WERI-Rb-1 (cell line): Measurements from ENCODE around the gene GRAP2.

ENCODE experiments used
- DNase-seq: peaks from one replicate; pipeline ENCODE4 v3.0.0-alpha.2; 2020
- H3K27ac ChIP-seq: fragments of 250-450 bp; sonication (Bioruptor Pico); 2 replicates; pipeline ENCODE4 v1.5.1; 2020; ENCODE audit warnings: mild to moderate bottlenecking, moderate library complexity
- H3K27me3 ChIP-seq: fragments of 250-450 bp; sonication (Bioruptor Pico); 2 replicates; pipeline ENCODE4 v1.5.1; 2021; ENCODE audit warnings: mild to moderate bottlenecking, low read depth, moderate library complexity; ENCODE audit not compliant: insufficient read depth, severe bottlenecking
- H3K36me3 ChIP-seq: fragments of 250-450 bp; sonication (Bioruptor Pico); 2 replicates; pipeline ENCODE4 v1.5.1; 2020; ENCODE audit warnings: mild to moderate bottlenecking, moderate library complexity
- H3K4me3 ChIP-seq: 2 replicates; pipeline ENCODE4 v1.5.1; 2011; ENCODE audit warnings: low read depth, mild to moderate bottlenecking, control low read depth, low read length
- H3K9me3 ChIP-seq: fragments of 250-450 bp; sonication (Bioruptor Pico); 2 replicates; pipeline ENCODE4 v1.5.1; 2021; ENCODE audit warnings: mild to moderate bottlenecking, moderate library complexity; ENCODE audit not compliant: severe bottlenecking
- TF ChIP-seq, protein P1 (sequence below): IDR thresholded peaks from 2 replicates; pipeline ENCODE4 v1.5.1; 2011; ENCODE audit warnings: low read depth, mild to moderate bottlenecking, control low read depth, inconsistent platforms, low read length

GRAP2 gene

GRCh38 chr22:39999144-39999757, 98.4 kb downstream of the GRAP2 start:
- TF ChIP-seq, protein P1, sequence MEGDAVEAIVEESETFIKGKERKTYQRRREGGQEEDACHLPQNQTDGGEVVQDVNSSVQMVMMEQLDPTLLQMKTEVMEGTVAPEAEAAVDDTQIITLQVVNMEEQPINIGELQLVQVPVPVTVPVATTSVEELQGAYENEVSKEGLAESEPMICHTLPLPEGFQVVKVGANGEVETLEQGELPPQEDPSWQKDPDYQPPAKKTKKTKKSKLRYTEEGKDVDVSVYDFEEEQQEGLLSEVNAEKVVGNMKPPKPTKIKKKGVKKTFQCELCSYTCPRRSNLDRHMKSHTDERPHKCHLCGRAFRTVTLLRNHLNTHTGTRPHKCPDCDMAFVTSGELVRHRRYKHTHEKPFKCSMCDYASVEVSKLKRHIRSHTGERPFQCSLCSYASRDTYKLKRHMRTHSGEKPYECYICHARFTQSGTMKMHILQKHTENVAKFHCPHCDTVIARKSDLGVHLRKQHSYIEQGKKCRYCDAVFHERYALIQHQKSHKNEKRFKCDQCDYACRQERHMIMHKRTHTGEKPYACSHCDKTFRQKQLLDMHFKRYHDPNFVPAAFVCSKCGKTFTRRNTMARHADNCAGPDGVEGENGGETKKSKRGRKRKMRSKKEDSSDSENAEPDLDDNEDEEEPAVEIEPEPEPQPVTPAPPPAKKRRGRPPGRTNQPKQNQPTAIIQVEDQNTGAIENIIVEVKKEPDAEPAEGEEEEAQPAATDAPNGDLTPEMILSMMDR, result 0 out of 2 replicates have a peak, but pooled peaks have one; percentile 11
- peak; percentile 69 for DNase-seq
- peak overlapping the region; percentile 95 for H3K27ac ChIP-seq

DNA sequence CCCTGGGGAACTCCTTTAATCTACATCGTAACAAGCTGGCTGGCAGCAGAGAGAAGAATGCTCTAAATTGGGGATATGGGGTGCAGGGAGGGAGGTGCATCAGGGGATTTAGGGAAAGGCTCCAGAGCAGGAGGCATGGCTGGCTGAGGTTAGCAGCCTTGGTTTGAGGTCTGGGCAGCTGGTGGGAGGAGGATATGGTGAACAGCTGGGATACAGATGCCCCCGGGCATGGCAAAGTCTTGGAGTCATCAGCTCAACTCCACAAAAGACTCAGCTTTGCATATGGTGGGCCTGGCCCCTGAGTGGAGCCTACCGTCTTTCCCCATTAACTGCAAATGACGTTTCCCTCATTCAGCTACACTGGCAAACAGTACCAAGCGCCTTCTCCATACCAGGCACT, 99.3 kb downstream of the GRAP2 start:
- H3K9me3 ChIP-seq, result no peaks in the 10 kb centered on the region
- TF ChIP-seq, protein P1, result no peak
- no peak for DNase-seq
- H3K27ac ChIP-seq, result no peak overlapping the region; the same call in 1 of the 2 replicates
- H3K36me3 ChIP-seq, result no peaks in the 10 kb centered on the region
- H3K27me3 ChIP-seq, result no peaks in the 10 kb centered on the region
- H3K4me3 ChIP-seq, result no peak overlapping the region

More at GRCh38 chr22:39999144-39999757, 98.4 kb downstream of the GRAP2 start:
- no peak overlapping the region for H3K4me3 ChIP-seq
- no peaks in the 10 kb centered on the region for H3K36me3 ChIP-seq
- H3K27me3 ChIP-seq, result no peaks in the 10 kb centered on the region
- no peaks in the 10 kb centered on the region for H3K9me3 ChIP-seq

DNA sequence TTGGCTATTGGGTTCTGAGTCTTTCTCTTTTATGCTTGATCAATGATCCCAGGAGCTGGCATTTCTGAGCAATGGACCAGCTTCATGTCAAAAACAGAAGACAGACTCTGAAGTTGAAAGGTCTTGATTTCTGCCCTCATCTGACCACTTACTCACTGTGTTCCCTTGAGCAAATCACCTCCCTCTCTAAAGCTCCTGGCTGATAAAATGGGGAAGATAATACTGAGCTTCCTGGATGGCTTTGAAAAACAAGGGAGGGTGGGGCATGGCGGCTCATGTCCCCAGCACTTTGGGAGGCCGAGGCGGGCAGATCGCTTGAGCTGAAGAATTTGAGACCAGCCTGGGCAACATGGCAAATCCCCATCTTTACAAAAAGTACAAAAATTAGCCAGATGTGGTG, 100.2 kb downstream of the GRAP2 start:
- TF ChIP-seq, protein P1, result no peak
- no peaks in the 10 kb centered on the region for H3K36me3 ChIP-seq

GRCh38 chr22:40001800-40002577, 101.1 kb downstream of the GRAP2 start:
- peak overlapping the region; percentile 17; the same call in 1 of the 2 replicates for H3K27ac ChIP-seq
- no peaks in the 10 kb centered on the region for H3K9me3 ChIP-seq
- H3K27me3 ChIP-seq, result no peaks in the 10 kb centered on the region
- TF ChIP-seq, protein P1, result no peak
- H3K36me3 ChIP-seq, result no peaks in the 10 kb centered on the region
- H3K4me3 ChIP-seq, result no peak overlapping the region
- DNase-seq, result no peak

More for the DNA sequence above, 100.2 kb downstream of the GRAP2 start:
- DNase-seq, result no peak
- no peaks in the 10 kb centered on the region for H3K9me3 ChIP-seq
- H3K27ac ChIP-seq, result peak overlapping the region; percentile 63
- no peaks in the 10 kb centered on the region for H3K27me3 ChIP-seq
- no peak overlapping the region for H3K4me3 ChIP-seq

DNA sequence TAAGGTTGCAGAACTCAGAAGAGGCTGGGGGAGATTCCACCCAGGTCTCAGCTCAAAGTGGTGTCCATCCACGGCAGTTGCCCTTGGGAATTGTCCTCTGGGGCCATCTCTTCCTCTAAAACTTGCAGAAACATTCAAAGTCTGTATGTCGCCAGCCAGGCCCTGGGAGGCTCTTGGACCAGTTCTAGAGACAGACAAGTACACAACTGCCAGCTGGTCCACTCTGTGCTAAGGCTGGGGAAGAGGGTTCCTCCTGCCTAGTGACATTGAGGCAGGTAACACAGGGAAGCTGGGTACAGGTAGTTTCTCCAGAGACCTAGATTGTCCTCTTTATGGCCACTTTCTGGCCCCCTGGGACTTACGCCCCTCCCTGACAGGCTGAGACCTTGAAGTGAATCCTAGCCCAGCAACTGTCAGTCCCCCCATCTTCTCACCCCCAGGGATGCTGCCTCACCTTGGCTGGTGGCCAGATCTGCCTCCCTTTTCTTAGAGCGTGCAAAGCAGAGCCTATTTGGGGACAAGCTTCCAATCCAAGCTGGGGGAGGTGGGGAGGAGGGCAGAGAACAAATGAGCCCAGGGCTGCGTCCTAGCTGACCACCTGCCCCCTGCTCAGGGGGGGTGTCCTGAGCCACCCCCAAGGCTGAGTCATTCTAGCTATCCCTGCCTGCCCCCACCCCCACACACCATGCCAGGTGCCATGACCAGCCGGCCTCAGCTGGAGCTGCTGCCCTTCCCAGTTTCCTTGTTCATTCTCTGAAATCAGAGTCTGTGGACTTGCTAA, 102.2 kb downstream of the GRAP2 start:
- Histone ChIP-seq H3K36me3 (no peaks in the 10 kb centered on the region), H3K9me3 (no peaks in the 10 kb centered on the region), H3K4me3 (no peak overlapping the region), H3K27me3 (no peaks in the 10 kb centered on the region), H3K27ac (peak overlapping the region; percentile 53)
- TF ChIP-seq, protein P1, result no peak
- peak; percentile 71 for DNase-seq
